IPS DF 6.9 (cell line): Measurements from ENCODE around the gene IGF2BP3.

Experiments
- DNase-seq: peaks from one replicate; pipeline ENCODE4 v3.0.0-alpha.2; 2013; ENCODE audit warnings: low read depth, low spot score
- H3K27ac ChIP-seq: one replicate; pipeline ENCODE4 v1.5.1; 2013; ENCODE audit warnings: low read length, control low read depth
- H3K27me3 ChIP-seq: 2 replicates; pipeline ENCODE4 v1.6.1; 2013; ENCODE audit warnings: mild to moderate bottlenecking, low read length; ENCODE audit not compliant: control insufficient read depth, insufficient read depth
- H3K36me3 ChIP-seq: 2 replicates; pipeline ENCODE4 v1.6.1; 2013; ENCODE audit warnings: low read length; ENCODE audit not compliant: control insufficient read depth, insufficient read depth
- H3K4me1 ChIP-seq: 2 replicates; pipeline ENCODE4 v1.6.1; 2013; ENCODE audit warnings: low read length; ENCODE audit not compliant: control insufficient read depth, insufficient read depth
- H3K4me3 ChIP-seq: 2 replicates; pipeline ENCODE4 v1.5.1; 2013; ENCODE audit warnings: mild to moderate bottlenecking, low read length
- H3K9me3 ChIP-seq: 2 replicates; pipeline ENCODE4 v1.6.1; 2013; ENCODE audit warnings: low read length, inconsistent platforms; ENCODE audit not compliant: control insufficient read depth, insufficient read depth
- WGBS: extraction: QIAGEN DNeasy Blood & Tissue Kit; methylation state at CpG from one replicate; pipeline ENCODE4 v1.1.7; 2013; ENCODE audit warnings: mixed read lengths, missing lambda C conversion rate; ENCODE audit not compliant: insufficient read length, insufficient coverage; 5-methylcytosine and 5-hydroxymethylcytosine counted together

The IGF2BP3 gene

GRCh38 chr7:23477962-23478866 lies 7.9 kb upstream of the IGF2BP3 start:
- no peaks in the 10 kb centered on the region for H3K27me3 ChIP-seq
- H3K27ac ChIP-seq: no peak overlapping the region
- no peaks in the 10 kb centered on the region for H3K36me3 ChIP-seq
- no peaks in the 10 kb centered on the region for H3K4me1 ChIP-seq
- 100% methylated on average over 2 of the region's 6 CpGs for WGBS
- no peaks in the 10 kb centered on the region for H3K9me3 ChIP-seq
- DNase-seq: no peak
- H3K4me3 ChIP-seq: no peak overlapping the region

GRCh38 chr7:23477157-23477499 lies 6.8 kb upstream of the IGF2BP3 start:
- DNase-seq: no peak
- WGBS: no CpG with 5 or more reads among the region's 1 CpG
- Histone ChIP-seq H3K27ac (no peak overlapping the region), H3K4me3 (no peak overlapping the region), H3K36me3 (no peaks in the 10 kb centered on the region), H3K9me3 (no peaks in the 10 kb centered on the region), H3K27me3 (no peaks in the 10 kb centered on the region), H3K4me1 (no peaks in the 10 kb centered on the region)

GRCh38 chr7:23476286-23477156 lies 6.2 kb upstream of the IGF2BP3 start:
- H3K27ac ChIP-seq: no peak overlapping the region

GRCh38 chr7:23475576-23475839 lies 5.2 kb upstream of the IGF2BP3 start:
- Histone ChIP-seq H3K27me3 (no peaks in the 10 kb centered on the region), H3K9me3 (no peaks in the 10 kb centered on the region), H3K27ac (no peak overlapping the region)

More at GRCh38 chr7:23476286-23477156, 6.2 kb upstream of the IGF2BP3 start:
- Histone ChIP-seq H3K9me3 (no peaks in the 10 kb centered on the region), H3K27me3 (no peaks in the 10 kb centered on the region), H3K4me1 (no peaks in the 10 kb centered on the region), H3K36me3 (no peaks in the 10 kb centered on the region), H3K4me3 (peak overlapping the region; percentile 31; the same call in 1 of the 2 replicates)
- DNase-seq: no peak

GRCh38 chr7:23474829-23475575 lies 4.7 kb upstream of the IGF2BP3 start:
- H3K4me3 ChIP-seq: peak overlapping the region; percentile 44; the same call in 1 of the 2 replicates
- DNase-seq: no peak
- WGBS: no CpG with 5 or more reads among the region's 15 CpGs
- H3K9me3 ChIP-seq: no peaks in the 10 kb centered on the region
- H3K27ac ChIP-seq: peak overlapping the region; percentile 10
- H3K36me3 ChIP-seq: no peaks in the 10 kb centered on the region
- H3K4me1 ChIP-seq: no peaks in the 10 kb centered on the region
- H3K27me3 ChIP-seq: no peaks in the 10 kb centered on the region

More at GRCh38 chr7:23475576-23475839, 5.2 kb upstream of the IGF2BP3 start:
- no peak overlapping the region; the same call in 1 of the 2 replicates for H3K4me3 ChIP-seq
- no peaks in the 10 kb centered on the region for H3K36me3 ChIP-seq
- DNase-seq: no peak
- no peaks in the 10 kb centered on the region for H3K4me1 ChIP-seq

- Histone ChIP-seq H3K27me3 (no peaks in the 10 kb centered on the region), H3K27ac (peak overlapping the region; percentile 10), H3K36me3 (no peaks in the 10 kb centered on the region), H3K4me1 (no peaks in the 10 kb centered on the region), H3K4me3 (peak overlapping the region; percentile 82), H3K9me3 (no peaks in the 10 kb centered on the region)
- peak; percentile 93 for DNase-seq
- no CpG with 5 or more reads among the region's 66 CpGs for WGBS
Observed at GRCh38 chr7:23474094-23474828, 4.0 kb upstream of the IGF2BP3 start.

- H3K36me3 ChIP-seq: no peaks in the 10 kb centered on the region
- H3K27me3 ChIP-seq: no peaks in the 10 kb centered on the region
- WGBS: no CpG with 5 or more reads among the region's 23 CpGs
- no peaks in the 10 kb centered on the region for H3K9me3 ChIP-seq
- no peak for DNase-seq
- H3K27ac ChIP-seq: no peak overlapping the region
- H3K4me1 ChIP-seq: no peaks in the 10 kb centered on the region
- peak overlapping the region; percentile 82 for H3K4me3 ChIP-seq
Observed at GRCh38 chr7:23473844-23474093, 3.5 kb upstream of the IGF2BP3 start.

- Histone ChIP-seq H3K36me3 (no peaks in the 10 kb centered on the region), H3K27me3 (no peaks in the 10 kb centered on the region), H3K4me1 (no peaks in the 10 kb centered on the region), H3K27ac (no peak overlapping the region), H3K4me3 (peak overlapping the region; percentile 82; the same call in 1 of the 2 replicates), H3K9me3 (no peaks in the 10 kb centered on the region)
- WGBS: no CpG with 5 or more reads among the region's 16 CpGs
- no peak for DNase-seq
Observed at GRCh38 chr7:23472956-23473843, 2.9 kb upstream of the IGF2BP3 start.

- Histone ChIP-seq H3K36me3 (no peaks in the 10 kb centered on the region), H3K27me3 (no peaks in the 10 kb centered on the region), H3K9me3 (no peaks in the 10 kb centered on the region), H3K4me3 (no peak overlapping the region), H3K4me1 (no peaks in the 10 kb centered on the region), H3K27ac (no peak overlapping the region)
- no peak for DNase-seq
Observed at GRCh38 chr7:23472556-23472955, 2.3 kb upstream of the IGF2BP3 start.
